Ureter (tissue), 1 donor: Measurements from ENCODE around the gene HNRNPC. TPM values are rescaled to one million over a fixed set of nuclear protein-coding genes. Genes with fewer than 3 reads are reported as not detected.
"Not testable (repeated sequence)": the region's sequence is repeated elsewhere in the genome, so short reads cannot be mapped to it uniquely, and the experiment has no call there.

Experiments
- DNase-seq: peaks from one replicate; pipeline ENCODE4 v3.0.0-alpha.2; 2020; ENCODE audit warnings: low spot score
- total RNA-seq: library from RNA; stranded (reverse); gene quantifications from one replicate; pipeline ENCODE4 v1.2.4, GENCODE V29; 2023
- donor health status: DM: yes; HTN: yes; CAD: no.

Gene HNRNPC
- total RNA-seq, 1 donor from 2014 or later: 591 TPM

- DNase-seq: no peak
Observed at GRCh38 chr14:21192875-21193535, 76.2 kb downstream of the HNRNPC start.

- no peak for DNase-seq
Observed at GRCh38 chr14:21192447-21192822, 76.8 kb downstream of the HNRNPC start.

- peak; percentile 72 for DNase-seq
Observed at GRCh38 chr14:21191809-21192446, 77.3 kb downstream of the HNRNPC start.

- DNase-seq: no peak
Observed at GRCh38 chr14:21191261-21191808, 77.9 kb downstream of the HNRNPC start.

GRCh38 chr14:21185491-21185890 lies 83.8 kb downstream of the HNRNPC start:
- DNase-seq: no peak

GRCh38 chr14:21184254-21184653 lies 85.0 kb downstream of the HNRNPC start:
- no peak for DNase-seq

- DNase-seq: no peak
Observed at GRCh38 chr14:21182166-21182565, 87.1 kb downstream of the HNRNPC start.

GRCh38 chr14:21171128-21171527 lies 98.1 kb downstream of the HNRNPC start:
- no peak for DNase-seq

- DNase-seq: no peak
Observed at GRCh38 chr14:21169573-21169972, 99.7 kb downstream of the HNRNPC start.

GRCh38 chr14:21168055-21168454 lies 101.2 kb downstream of the HNRNPC start:
- no peak for DNase-seq

- DNase-seq: not testable (repeated sequence)
Observed at GRCh38 chr14:21165670-21166069, 103.6 kb downstream of the HNRNPC start.

GRCh38 chr14:21165002-21165605 lies 104.1 kb downstream of the HNRNPC start:
- not testable (repeated sequence) for DNase-seq

- DNase-seq: peak; percentile 66
Observed at GRCh38 chr14:21163871-21164291, 105.4 kb downstream of the HNRNPC start.

GRCh38 chr14:21162081-21162480 lies 107.2 kb downstream of the HNRNPC start:
- DNase-seq: no peak

- DNase-seq: no peak
Observed at GRCh38 chr14:21160061-21160610, 109.1 kb downstream of the HNRNPC start.

Other genes starting within 250 kb of the HNRNPC start
- 188 TPM for gene NDRG2, start 244.4 kb downstream of the HNRNPC start, total RNA-seq
- 0.62 TPM for gene TPPP2, start 239.2 kb downstream of the HNRNPC start, total RNA-seq
- not detected for gene RNASE13, start 234.6 kb downstream of the HNRNPC start, total RNA-seq
- gene RNASE7, start 227.1 kb downstream of the HNRNPC start, total RNA-seq: 0.94 TPM
- not detected for gene RNASE8, start 211.6 kb downstream of the HNRNPC start, total RNA-seq
- 41.2 TPM for gene ARHGEF40, start 199.1 kb downstream of the HNRNPC start, total RNA-seq
- gene ZNF219, start 170.8 kb downstream of the HNRNPC start, total RNA-seq: 47.2 TPM
- 1.6 TPM for gene TMEM253, start 168.4 kb downstream of the HNRNPC start, total RNA-seq
- not detected for gene OR5AU1, start 113.4 kb downstream of the HNRNPC start, total RNA-seq
- gene RPGRIP1, start 10.6 kb upstream of the HNRNPC start, total RNA-seq: 0.49 TPM
- gene SUPT16H, start 114.6 kb upstream of the HNRNPC start, total RNA-seq: 75.0 TPM
- gene CHD8, start 186.7 kb upstream of the HNRNPC start, total RNA-seq: 116 TPM
- gene RAB2B, start 207.5 kb upstream of the HNRNPC start, total RNA-seq: 33.6 TPM
- gene TOX4, start 207.8 kb upstream of the HNRNPC start, total RNA-seq: 77.7 TPM
- gene METTL3, start 241.9 kb upstream of the HNRNPC start, total RNA-seq: 63.3 TPM